SIG-M5 treated with dmso at 0.1 percent for 504 hours (cell line): ENCODE measurements around the gene BRD9.
"Not testable (repeated sequence)": the region's sequence is repeated elsewhere in the genome, so short reads cannot be mapped to it uniquely, and the experiment has no call there.

Experiments
- DNase-seq: peaks from one replicate; lab custom pipeline; 2025; ENCODE audit not compliant: unreplicated experiment; lab: John Stamatoyannopoulos, UW

Gene BRD9

DNA sequence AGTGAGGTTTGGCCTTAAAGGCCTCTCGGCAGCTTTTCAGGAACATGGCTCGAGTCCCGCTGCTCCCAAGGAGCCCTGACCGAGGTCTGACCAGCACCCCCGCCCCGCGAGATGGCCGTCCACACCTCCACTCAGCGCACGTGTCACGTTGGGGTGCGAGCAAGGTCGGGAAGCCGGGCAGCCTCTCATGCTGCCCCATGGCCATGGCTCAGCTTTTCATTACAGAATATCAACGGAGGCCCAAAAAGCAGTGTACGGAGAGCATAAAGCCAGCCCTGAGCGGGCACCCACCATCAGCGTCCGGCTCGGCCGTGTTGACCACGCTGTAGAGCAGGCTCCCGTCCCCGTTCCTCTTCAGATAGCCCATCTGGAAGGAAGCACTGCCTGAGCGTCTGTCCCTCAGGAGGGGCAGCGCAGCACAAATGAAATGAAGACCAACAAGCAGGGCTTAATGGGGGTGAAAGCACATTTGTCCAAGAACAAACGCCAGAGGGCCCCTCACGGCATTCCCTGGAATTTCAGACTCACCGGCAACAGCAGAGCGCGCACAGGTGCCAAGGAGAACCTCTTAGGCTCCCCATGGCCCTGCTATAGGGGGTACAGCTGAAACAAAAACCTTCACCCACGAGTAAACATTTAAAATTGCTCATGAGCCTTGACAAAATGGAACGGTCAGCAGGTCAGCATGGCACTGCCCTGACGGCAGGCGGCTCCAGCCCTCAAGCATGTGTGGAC lies 11.6 kb downstream of the BRD9 start:
- DNase-seq = no peak

DNA sequence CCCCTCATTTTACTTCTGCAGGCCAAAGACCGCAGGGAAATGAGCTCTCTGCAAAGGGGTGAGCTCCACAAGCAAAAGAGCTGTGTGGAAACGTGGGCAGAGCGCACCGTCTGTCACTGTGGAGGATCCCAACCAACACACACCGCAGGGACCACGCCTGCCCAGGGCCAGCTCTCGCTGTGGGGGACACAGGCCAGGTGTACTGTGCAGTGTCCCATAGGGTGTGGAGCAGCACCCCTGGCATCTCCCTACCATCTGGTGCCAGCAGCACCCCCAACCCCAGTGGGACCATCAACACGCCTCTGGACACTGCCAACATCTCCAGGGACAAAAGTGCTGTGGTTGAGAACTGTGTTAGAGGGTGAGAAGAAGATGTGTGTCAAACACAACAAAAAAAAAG lies 13.9 kb downstream of the BRD9 start:
- DNase-seq = not testable (repeated sequence)

- DNase-seq = no peak
Observed at GRCh38 chr5:878125-878524, 14.5 kb downstream of the BRD9 start.

GRCh38 chr5:876398-877365 lies 15.9 kb downstream of the BRD9 start:
- no peak for DNase-seq

GRCh38 chr5:875931-876330 lies 16.7 kb downstream of the BRD9 start:
- no peak for DNase-seq

DNA sequence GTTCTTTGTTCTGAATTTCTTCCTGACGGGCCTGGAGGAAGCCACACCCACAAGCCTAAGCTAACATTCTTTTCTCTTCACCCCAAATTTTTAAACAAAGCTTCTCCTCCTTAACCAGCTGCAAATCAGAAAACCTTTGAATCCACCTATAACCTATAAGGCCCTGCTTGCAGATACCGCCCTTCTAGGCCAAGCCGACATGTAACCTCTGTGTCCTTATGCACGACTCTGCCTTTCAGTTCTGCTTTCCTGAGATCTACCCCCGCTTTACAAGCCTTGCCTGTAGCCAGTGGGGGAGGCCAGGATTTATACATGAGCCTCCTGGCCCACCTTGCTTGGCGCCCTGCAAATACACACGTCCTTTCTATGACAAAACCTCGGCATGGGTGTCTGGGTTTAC lies 19.3 kb downstream of the BRD9 start:
- peak; percentile 53 for DNase-seq

- no peak for DNase-seq
Observed at GRCh38 chr5:872301-872700, 20.3 kb downstream of the BRD9 start.

- DNase-seq = no peak
Observed at GRCh38 chr5:871596-872298, 20.9 kb downstream of the BRD9 start.

DNA sequence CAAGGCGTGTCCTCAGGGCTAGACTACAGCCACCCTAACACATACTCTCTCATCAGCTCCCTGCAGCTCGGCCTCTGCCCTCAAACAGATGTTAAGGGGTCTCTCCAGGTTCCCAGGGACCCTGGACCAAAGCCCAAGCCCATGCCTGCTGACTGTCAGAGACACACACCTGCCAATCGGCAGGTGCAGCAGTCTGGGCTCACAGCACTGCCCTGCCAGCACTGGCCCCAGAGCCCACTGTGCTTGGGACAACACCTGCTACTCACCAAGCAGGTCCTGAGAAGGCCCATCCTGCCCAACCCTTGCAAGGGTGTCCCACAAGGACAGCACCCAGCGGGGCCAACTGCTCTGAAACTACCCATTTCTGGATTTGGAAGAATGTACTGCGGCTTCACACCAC lies 21.6 kb downstream of the BRD9 start:
- DNase-seq = no peak

DNA sequence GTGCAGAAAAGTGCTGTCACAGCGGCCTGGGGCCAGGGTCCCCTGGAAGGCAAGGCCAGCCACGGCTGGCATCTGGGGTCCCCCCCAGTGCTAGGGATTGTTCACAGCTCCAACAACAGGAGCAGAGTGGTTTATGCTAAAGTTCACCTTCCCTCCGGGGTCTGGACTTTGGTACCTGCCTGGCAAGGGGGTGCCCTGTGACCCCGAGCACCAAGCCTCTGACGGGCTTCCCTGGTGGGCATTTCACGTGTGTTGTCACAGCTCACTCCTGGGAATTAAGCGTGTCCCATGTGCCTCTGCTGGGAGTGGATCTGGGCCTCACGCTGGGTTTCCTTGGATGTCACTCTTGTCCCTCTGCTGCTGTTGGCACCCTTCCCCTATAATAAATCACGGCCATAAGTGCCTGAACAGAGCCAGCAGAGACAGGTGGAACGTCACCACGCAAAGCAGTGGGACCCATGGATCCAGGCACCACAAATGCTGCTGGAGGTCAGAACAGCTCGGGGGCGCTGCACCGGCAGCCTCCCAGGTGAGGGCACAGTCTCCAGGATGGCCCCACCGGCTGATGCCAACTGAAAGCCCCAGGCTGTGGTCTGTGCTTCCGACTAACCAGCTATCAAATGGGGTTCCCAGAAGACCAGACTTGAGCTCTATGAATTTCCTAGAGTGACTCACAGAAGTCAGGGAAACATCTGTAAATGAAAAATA lies 24.0 kb downstream of the BRD9 start:
- no peak for DNase-seq

GRCh38 chr5:867300-867870 lies 25.2 kb downstream of the BRD9 start:
- DNase-seq = no peak

DNA sequence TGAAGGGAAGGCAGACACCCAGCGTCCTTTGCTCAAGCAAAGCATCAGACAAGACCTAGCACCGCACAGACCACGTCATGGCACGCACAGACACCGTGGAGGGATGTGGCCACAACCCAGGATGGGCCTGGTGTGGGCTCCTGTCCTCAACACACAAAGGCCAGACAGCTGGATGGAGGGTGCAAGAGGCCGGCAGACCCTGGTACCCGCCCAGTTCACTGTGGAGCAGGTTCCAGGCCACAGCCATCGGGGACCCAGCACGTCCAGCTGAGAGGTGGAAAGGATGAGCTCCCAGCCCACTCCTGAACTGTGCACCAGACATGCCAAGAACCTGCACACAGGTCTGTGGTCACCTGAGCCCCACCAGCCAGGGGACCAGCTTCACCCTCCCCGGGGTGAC lies 26.8 kb downstream of the BRD9 start:
- DNase-seq = no peak

DNA sequence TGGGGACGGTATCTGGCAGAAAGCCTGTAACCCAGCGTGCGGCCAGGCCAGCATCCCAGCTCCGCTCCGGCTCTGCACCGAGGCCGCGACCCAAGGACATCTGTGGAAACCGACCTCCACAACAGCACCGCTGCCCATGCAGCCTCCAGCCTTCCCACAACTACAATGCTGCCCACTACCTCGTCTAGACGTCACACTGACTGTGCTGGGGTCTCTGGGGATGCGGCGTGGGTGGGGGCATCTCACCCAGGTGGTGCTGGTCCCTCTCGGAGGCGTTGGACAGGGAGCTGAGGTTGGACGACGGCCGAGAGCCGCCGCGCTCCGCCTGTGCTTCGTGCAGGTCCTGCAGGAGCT lies 27.5 kb downstream of the BRD9 start:
- no peak for DNase-seq

DNA sequence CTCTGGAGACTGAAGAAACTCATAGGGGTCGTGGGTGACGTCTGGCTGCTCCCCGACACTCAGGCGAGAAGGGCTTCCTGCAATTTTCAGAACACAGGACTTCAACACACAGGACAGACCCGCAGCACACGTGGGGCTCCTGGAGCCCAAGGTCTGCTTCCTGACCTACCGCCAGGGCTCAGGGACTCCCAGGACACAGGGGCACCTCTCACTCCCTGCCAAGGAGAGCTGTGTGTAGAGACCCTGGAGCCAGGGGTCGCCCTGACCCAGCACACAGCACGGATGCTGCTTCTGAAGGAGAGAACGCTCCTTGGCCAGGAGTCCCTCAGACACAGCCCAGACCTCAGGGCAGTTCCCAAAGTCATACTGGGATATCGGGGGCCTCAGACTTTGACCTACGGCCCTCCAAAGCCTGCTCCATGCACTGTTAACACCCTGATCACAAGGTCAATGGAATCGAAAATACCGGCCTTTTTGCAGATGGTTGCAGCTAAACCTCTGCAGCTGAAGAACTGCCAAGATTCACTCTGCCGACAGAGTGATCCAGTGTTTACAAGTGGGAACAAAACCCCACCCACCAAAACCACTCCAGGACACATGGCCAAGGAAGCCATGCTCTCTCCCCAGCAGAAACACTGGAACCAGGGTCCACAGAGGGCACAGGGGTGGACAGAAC lies 28.0 kb downstream of the BRD9 start:
- DNase-seq = no peak

- no peak for DNase-seq
Observed at GRCh38 chr5:863244-863805, 29.3 kb downstream of the BRD9 start.

DNA sequence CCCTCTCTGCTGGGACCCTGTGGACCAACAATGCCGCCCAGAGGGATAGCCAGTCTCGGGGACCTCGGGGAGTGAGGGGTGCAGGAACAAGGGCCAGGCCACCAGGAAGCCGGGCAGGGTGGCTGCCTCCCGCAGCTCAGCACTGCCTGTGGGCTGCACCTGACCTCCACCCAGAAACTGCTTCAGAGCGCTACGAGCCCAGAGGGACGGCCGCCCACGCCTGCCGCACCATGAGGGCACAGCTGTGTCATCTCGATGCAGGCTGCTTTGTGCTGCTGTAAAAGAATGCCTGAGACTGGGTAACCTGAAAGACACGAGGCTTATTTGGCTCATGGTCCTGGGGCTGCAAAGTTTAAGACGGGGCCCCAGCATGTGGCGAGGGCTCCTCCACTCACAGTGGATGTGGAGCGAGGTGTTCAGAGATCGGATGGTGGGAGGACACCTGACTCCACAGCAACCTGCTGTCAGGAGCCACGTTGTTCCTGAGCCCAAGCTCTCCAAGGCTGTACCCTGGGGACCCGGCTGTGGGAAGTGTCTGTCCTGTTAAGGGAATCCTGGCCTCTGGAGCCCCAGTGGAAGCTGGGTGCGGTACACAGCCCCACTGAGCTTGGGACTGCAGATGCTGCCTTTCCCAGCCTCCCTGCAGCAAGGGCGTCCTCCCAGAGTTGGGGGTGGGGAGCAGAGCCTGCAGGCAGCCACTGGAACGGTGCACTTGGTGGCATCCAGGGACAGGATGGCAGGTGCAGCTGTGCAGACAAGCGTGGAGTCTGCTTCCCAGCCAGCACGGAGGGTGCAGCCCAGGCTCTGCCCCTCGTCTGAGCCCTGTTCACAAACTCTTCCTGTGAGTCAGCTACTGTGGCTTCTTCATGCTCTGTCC lies 30.0 kb downstream of the BRD9 start:
- no peak for DNase-seq

DNA sequence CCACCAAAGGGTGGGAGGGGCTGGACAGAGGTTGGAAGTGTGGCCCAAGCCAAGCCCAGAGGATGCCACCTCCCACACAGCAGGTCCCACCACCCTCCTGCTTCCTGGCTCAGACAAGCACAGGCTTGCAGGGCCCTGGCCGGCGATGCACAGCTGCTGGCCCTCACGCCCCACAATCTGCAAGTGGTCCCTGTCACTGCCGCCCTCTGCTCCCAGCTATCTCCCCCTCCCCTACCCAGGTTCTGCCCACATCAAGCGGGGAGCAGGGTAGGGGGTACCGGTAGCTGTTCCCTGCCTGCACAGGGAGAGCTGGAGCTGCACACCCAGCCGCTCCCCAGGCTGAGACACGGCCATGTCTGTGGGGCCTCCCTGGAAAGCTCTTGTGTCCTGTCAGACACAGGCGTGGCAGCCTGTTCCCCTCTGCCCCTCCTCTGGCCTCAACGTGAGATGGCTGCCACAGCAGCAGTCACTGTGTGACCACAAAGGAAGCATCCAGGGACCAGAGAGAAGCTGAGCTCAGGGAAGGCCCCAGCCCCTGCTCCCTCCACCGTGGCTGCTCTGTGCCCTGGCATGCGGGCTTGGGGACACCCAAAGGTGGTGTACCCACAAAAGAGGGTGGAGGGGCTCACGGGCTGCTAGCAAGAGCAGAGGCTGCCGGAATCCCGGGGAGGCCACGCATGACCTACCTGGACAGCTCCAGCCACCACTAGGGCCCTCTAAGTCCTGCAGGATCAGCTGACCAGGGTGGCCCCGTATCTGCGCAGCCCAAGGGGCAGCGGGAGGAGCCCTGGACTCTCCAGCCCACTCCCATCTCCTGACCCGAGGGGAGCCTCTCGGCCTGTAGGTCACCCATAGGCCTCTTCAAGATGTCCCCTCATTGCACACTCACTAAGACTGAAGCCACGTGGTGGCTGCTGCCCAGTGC lies 30.9 kb downstream of the BRD9 start:
- DNase-seq = no peak
